RWPE1 (cell line): ENCODE data around the gene DHRS11.

Source experiments
- CTCF ChIA-PET: fragments of 350-600 bp; sonication (Branson Sonifier 250); formaldehyde crosslinking; extraction: SDS; loops from one replicate; lab custom pipeline; 2021; lab: Yijun Ruan, JAX
- POLR2A ChIA-PET: fragments of 400-600 bp; formaldehyde crosslinking; extraction: SDS; loops from one replicate; lab custom pipeline; 2020; ENCODE audit warnings: antibody characterized with exemption; ENCODE audit not compliant: low non-redundant PET; lab: Yijun Ruan, JAX
- DNase-seq: peaks from one replicate; pipeline ENCODE4 v3.0.0; 2012; ENCODE audit warnings: low spot score
- H3K27ac ChIP-seq: fragments of 450-650 bp; 2 replicates; pipeline ENCODE4 v1.5.1; 2017
- TF ChIP-seq, protein P1 (sequence below): fragments of 450-650 bp; conservative IDR thresholded peaks from 2 replicates; pipeline ENCODE4 v1.5.1; 2017; ENCODE audit warnings: low read depth, mild to moderate bottlenecking

The DHRS11 gene

DNA sequence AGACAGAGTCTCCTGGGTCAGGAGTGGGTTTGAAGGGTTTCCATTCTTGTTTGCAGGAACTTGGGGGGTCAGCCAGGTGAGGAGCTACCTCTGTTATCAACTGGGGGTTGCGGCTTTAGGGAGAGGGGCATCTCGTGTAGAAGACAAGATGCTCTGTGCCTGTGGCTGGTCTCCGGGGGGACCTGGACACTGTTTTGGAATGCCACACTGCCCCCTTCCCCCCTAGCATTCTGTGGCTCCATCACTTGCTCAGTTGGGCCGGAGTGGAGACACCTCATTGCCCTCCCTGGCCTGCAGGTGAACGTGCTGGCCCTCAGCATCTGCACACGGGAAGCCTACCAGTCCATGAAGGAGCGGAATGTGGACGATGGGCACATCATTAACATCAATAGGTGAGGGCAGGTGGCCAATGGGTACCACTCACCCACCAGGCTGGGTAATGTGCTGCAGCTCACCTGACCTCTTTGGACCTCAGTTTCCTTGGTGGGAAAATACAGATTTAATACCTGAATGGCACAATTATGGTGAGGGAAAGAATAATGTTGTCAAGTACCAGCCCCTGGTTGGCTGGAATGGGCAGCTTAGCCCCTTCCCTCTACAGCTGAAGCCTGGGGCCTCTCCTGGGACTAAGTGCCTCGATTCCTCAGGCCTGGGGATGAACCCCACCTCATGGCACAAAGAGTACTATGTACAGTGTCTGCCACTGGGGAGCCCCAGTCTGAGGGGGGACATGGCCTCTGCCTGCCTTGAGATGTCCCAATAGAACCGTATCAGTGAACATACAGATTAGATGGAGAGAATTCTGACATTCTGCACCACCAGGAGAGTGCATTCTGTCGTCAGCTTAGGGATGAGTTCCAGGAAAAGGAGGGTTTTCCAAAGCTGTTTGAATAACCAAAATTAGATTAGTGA lies 6.4 kb downstream of the DHRS11 start:
- ChIA-PET CTCF (no interaction called here), POLR2A (no interaction called here)

DNA sequence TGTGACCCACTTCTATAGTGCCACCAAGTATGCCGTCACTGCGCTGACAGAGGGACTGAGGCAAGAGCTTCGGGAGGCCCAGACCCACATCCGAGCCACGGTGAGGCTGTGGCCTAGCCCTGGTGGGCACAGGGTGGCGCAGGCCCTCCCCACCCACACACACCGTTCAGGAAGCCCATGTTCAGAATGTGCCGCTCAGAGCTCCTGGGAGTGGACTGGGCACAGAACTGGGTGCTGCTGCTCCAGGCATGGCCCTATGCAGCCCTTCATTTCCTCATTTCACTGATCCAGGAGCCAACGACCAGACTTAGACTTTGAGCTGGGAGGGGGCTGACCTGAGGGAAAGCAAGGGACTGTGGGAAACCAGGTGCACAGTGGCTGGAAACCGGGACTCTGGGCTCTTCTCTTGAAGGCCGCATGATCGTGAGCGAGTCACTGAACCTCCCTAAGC lies 7.3 kb downstream of the DHRS11 start:
- TF ChIP-seq, protein P1, sequence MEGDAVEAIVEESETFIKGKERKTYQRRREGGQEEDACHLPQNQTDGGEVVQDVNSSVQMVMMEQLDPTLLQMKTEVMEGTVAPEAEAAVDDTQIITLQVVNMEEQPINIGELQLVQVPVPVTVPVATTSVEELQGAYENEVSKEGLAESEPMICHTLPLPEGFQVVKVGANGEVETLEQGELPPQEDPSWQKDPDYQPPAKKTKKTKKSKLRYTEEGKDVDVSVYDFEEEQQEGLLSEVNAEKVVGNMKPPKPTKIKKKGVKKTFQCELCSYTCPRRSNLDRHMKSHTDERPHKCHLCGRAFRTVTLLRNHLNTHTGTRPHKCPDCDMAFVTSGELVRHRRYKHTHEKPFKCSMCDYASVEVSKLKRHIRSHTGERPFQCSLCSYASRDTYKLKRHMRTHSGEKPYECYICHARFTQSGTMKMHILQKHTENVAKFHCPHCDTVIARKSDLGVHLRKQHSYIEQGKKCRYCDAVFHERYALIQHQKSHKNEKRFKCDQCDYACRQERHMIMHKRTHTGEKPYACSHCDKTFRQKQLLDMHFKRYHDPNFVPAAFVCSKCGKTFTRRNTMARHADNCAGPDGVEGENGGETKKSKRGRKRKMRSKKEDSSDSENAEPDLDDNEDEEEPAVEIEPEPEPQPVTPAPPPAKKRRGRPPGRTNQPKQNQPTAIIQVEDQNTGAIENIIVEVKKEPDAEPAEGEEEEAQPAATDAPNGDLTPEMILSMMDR, result no peak
- ChIA-PET POLR2A (no interaction called here), CTCF (interaction anchor here (0.5 kb wide), 1 partner anchor 972 kb away, joined by 3 read pairs; no protein-coding TSS in a partner anchor)
- DNase-seq, result no peak
- H3K27ac ChIP-seq, result peak overlapping the region; percentile 82; the same call in 1 of the 2 replicates

More for the DNA sequence above, 6.4 kb downstream of the DHRS11 start:
- TF ChIP-seq, protein P1, result no peak
- H3K27ac ChIP-seq, result 0 out of 2 replicates have a peak overlapping the region, but pooled peaks have one; percentile 82
- no peak for DNase-seq

DNA sequence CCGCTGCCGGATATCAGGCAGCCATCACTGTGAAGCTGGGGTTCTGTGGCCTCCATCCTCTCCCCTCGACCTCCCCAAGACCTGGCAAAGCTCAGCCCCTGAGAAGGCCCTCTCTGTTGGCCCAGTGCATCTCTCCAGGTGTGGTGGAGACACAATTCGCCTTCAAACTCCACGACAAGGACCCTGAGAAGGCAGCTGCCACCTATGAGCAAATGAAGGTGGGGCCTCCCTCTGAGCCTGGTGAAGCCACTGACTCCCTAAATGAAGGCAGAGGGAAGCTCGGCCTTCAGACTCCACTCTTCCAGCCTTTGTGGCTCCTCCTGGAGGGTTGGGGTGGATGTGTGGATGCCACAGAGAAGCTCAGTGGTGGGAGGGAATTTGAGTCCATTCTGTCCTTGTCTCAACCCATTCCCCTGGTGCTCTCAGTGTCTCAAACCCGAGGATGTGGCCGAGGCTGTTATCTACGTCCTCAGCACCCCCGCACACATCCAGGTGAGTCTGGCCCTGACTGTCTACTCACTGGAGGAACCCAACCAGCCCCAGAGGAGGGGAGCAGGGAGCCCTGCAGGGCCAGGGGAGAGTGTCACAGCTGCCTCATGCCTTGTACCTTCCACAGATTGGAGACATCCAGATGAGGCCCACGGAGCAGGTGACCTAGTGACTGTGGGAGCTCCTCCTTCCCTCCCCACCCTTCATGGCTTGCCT lies 8.0 kb downstream of the DHRS11 start:
- CTCF ChIA-PET, result interaction anchor here (0.5 kb wide), 1 partner anchor 971 kb away, joined by 3 read pairs; no protein-coding TSS in a partner anchor
- TF ChIP-seq, protein P1, result no peak
- no peak for DNase-seq
- peak overlapping the region; percentile 82 for H3K27ac ChIP-seq
- POLR2A ChIA-PET, result no interaction called here

DNA sequence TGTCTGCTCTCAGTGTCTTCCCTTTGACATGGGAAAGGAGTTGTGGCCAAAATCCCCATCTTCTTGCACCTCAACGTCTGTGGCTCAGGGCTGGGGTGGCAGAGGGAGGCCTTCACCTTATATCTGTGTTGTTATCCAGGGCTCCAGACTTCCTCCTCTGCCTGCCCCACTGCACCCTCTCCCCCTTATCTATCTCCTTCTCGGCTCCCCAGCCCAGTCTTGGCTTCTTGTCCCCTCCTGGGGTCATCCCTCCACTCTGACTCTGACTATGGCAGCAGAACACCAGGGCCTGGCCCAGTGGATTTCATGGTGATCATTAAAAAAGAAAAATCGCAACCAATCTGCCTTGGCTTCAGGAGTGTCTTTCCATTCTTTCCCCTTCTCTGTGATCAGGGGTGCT lies 8.8 kb downstream of the DHRS11 start:
- TF ChIP-seq, protein P1, result no peak
- ChIA-PET POLR2A (no interaction called here), CTCF (no interaction called here)
- no peak for DNase-seq
- H3K27ac ChIP-seq, result peak overlapping the region; percentile 82

DNA sequence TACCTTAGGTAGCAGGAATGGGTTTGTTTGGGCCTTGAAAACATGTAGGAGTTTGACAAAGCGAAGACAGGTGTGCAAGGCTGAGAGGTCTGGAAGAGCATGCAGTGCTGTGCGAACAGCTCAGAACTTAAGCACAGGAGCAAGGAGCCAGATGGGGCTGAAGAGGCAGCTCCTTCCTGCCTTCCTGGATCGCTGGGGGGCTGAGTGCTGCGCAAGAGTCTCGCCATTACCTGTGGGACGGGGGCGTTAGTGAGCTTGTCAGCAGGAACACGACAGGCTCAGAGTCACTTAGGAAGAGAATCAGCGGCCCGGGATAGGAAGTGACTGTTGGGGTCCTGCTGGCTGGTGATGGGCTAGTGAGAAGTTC lies 9.2 kb downstream of the DHRS11 start:
- CTCF ChIA-PET, result interaction anchor here (0.6 to 3.0 kb wide), 4 partner anchors 25 to 665 kb away, joined by 3 to 15 read pairs (median 6); no protein-coding TSS in a partner anchor
- DNase-seq, result no peak

More for the DNA sequence above, 9.2 kb downstream of the DHRS11 start:
- TF ChIP-seq, protein P1, result no peak
- H3K27ac ChIP-seq, result peak overlapping the region; percentile 82
- POLR2A ChIA-PET, result interaction anchor here (0.6 to 1.3 kb wide), 2 partner anchors 67 to 581 kb away, joined by 5 to 9 read pairs; no protein-coding TSS in a partner anchor
